Body of pancreas (tissue), 4 donors: ENCODE results near the gene NUP107.

Experiments
- CTCF ChIP-seq, 7 experiments: fragments of 450-650 bp in 4 of 7; fragments of 200-600 bp in 3 of 7; sonication (generic) in 3 of 7; IDR thresholded peaks; one replicate each; pipeline ENCODE4 v1.5.1; 2016 to 2019; ENCODE audit warnings: antibody characterized with exemption in 7 of 7
- POLR2A ChIP-seq, 3 donors: fragments of 450-650 bp; IDR thresholded peaks; one replicate each; pipeline ENCODE4 v1.6.1; 2016; ENCODE audit warnings: antibody characterized with exemption in 3 of 3, mild to moderate bottlenecking in 2 of 3

DNA sequence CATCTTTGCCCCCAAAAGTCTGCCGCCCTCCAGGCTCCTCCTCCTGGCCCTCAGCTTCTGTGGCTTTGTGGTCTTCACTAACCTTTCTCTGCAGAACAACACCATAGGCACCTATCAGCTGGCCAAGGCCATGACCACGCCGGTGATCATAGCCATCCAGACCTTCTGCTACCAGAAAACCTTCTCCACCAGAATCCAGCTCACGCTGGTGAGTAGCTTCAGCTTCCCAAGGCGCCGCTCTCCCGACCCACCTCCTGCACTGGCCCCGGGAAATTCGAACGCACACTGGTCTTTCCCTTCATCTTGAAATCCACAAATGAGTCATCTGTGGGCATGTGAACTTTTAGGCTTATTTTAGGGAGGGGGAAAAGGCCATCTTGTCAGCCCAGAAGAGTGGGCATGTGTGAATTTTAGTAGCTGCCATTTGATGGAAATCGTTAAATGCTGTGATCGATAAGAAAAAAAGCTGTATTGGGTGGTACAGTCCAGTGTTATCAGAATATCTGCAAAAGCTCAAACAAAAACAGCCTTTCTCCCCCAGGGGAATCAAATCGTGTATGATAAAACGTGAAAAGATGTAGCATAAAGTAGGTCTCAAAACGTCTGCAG is 59.9 kb downstream of the NUP107 start:
- no peak for TF ChIP-seq CTCF (IDR thresholded peaks at IDR 0.05)
- TF ChIP-seq POLR2A (IDR thresholded peaks at IDR 0.05): no peak
